ENCODE results near the gene APLP1. TPM values are rescaled to one million over a fixed set of nuclear protein-coding genes. Genes with fewer than 3 reads are reported as not detected.

Gene APLP1
- total RNA-seq, 4 donors from 2014 or later = 0.67 to 5.3 (median 2.8) TPM

DNA sequence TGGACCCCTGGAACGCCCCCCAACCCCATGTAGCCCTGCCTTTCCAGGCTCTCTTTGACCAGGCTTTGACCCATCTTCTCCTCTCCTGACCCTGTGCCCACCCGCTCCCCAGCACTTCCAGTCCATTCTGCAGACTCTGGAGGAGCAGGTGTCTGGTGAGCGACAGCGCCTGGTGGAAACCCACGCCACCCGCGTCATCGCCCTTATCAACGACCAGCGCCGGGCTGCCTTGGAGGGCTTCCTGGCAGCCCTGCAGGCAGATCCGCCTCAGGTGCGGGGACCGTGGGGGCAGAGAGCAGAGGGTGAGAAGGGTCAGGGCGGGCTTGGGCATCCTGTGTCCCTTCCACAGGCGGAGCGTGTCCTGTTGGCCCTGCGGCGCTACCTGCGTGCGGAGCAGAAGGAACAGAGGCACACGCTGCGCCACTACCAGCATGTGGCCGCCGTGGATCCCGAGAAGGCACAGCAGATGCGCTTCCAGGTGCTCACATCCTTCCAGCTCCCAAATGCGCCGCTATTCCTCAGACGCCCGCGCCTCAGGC, 6.1 kb downstream of the APLP1 start:
- H3K4me3 ChIP-seq (replicated peaks in 1 of 3) = no peak overlapping the region
- H3K4me1 ChIP-seq = peaks cover 6 to 7% of the 10 kb centered on the region in 2 donors
- TF ChIP-seq, protein P1, sequence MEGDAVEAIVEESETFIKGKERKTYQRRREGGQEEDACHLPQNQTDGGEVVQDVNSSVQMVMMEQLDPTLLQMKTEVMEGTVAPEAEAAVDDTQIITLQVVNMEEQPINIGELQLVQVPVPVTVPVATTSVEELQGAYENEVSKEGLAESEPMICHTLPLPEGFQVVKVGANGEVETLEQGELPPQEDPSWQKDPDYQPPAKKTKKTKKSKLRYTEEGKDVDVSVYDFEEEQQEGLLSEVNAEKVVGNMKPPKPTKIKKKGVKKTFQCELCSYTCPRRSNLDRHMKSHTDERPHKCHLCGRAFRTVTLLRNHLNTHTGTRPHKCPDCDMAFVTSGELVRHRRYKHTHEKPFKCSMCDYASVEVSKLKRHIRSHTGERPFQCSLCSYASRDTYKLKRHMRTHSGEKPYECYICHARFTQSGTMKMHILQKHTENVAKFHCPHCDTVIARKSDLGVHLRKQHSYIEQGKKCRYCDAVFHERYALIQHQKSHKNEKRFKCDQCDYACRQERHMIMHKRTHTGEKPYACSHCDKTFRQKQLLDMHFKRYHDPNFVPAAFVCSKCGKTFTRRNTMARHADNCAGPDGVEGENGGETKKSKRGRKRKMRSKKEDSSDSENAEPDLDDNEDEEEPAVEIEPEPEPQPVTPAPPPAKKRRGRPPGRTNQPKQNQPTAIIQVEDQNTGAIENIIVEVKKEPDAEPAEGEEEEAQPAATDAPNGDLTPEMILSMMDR (IDR thresholded peaks at IDR 0.05) = no peak
- no peak for TF ChIP-seq POLR2A (IDR thresholded peaks at IDR 0.05)
- DNase-seq = no peak
- H3K27me3 ChIP-seq = no peaks in the 10 kb centered on the region
- 95% methylated on average over 32 of the region's 32 CpGs for WGBS, 2 donors
- no peaks in the 10 kb centered on the region for H3K9me3 ChIP-seq
- no peak overlapping the region for H3K27ac ChIP-seq
- intact Hi-C loops (cut with DNase I) = no loop called here
- H3K36me3 ChIP-seq = no peaks in the 10 kb centered on the region

DNA sequence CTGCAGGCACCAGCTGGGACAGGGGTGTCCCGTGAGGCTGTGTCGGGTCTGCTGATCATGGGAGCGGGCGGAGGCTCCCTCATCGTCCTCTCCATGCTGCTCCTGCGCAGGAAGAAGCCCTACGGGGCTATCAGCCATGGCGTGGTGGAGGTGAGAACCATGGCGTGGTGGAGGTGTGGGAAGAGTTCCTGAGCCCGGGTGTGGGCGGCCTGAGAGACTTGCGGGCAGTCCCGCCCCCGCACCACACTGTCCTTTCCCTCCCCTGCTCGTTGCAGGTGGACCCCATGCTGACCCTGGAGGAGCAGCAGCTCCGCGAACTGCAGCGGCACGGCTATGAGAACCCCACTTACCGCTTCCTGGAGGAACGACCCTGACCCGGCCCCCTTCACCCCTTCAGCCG, 10.7 kb downstream of the APLP1 start:
- no peak for DNase-seq

DNA sequence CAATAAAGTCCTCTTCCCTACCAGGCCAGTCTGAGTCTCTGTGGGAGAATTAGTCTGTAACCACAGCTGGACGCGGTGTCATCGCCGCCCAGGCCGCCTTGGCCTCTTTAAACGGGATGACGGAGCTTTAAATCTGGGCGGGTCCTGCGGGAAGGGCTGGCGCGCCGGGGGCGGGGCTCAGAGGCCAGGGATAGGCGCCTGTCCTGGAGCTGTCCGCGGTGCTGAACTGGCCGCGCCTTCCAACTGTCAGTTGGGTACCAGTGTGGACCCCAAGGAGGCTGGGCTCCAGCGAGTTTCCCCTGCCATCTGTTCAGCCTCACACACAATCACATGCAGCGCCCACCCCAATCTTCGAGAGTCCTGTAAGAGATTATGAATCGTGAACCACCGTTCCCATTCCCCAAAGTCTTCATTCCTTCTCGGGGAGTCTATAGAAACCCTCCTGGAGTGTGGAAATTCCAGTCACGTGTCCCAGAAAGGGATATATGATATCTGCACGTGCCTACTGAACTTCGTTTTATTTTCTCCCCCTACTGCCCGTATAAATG, 11.5 kb downstream of the APLP1 start:
- H3K4me1 ChIP-seq = no peaks in the 10 kb centered on the region
- H3K27ac ChIP-seq = no peak overlapping the region
- H3K36me3 ChIP-seq = no peaks in the 10 kb centered on the region
- intact Hi-C loops (cut with DNase I) = no loop called here
- no peak for TF ChIP-seq POLR2A (IDR thresholded peaks at IDR 0.05)
- TF ChIP-seq, protein P1 (IDR thresholded peaks at IDR 0.05) = no peak
- no peaks in the 10 kb centered on the region for H3K27me3 ChIP-seq
- 2 to 4% methylated on average over 17 to 18 of the region's 28 CpGs for WGBS, 2 donors
- H3K9me3 ChIP-seq = no peaks in the 10 kb centered on the region
- no peak overlapping the region for H3K4me3 ChIP-seq (replicated peaks in 1 of 3)
- peak; percentile 88 to 91 for DNase-seq

More for the DNA sequence above, 10.7 kb downstream of the APLP1 start:
- Histone ChIP-seq H3K4me1 (no peaks in the 10 kb centered on the region), H3K36me3 (no peaks in the 10 kb centered on the region), H3K27ac (no peak overlapping the region), H3K9me3 (no peaks in the 10 kb centered on the region), H3K27me3 (no peaks in the 10 kb centered on the region), H3K4me3 (replicated peaks in 1 of 3) (no peak overlapping the region)
- 42 to 52% methylated on average over 19 to 23 of the region's 23 CpGs for WGBS, 2 donors
- TF ChIP-seq POLR2A (IDR thresholded peaks at IDR 0.05) = no peak
- TF ChIP-seq, protein P1 (IDR thresholded peaks at IDR 0.05) = no peak
- intact Hi-C loops (cut with DNase I) = no loop called here

DNA sequence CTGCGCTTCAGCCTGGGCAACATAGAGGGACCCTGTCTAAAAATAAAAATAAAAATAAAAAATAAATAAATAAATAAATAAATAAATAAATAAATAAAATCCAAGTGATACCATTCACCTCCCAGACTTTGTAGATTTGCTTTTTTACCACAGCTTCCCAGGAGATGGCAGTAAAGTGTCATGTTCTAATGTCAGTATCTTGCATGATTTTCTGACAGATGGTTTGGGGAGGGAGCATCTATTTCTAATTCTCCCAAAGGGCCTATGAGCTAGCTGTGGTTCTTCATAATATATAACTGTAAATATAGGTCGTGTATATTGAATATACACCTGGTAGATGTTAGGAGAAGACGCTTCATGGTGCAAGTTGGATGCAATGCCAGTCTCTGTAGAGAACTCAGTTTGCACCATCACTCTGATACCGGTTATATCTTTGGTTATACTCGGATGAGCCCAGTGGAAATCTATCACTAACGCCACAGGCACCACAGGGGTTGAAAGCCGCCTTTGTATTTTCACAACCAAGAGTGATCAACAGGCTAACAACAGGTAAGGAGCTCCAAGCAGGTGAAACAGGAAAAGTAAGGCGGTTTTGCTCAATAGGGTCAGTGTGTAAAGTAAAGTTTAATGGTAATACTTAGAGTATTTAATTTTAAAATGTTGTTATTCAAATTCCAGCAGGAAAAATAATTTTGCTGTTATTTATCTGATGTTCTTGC, 13.9 kb downstream of the APLP1 start:
- no peak for TF ChIP-seq POLR2A (IDR thresholded peaks at IDR 0.05)
- TF ChIP-seq, protein P1 (IDR thresholded peaks at IDR 0.05) = peak in 5 of 6 experiments; percentile 20 to 75 (median 60)
- Histone ChIP-seq H3K4me1 (no peaks in the 10 kb centered on the region), H3K27ac (no peak overlapping the region), H3K9me3 (no peaks in the 10 kb centered on the region), H3K27me3 (no peaks in the 10 kb centered on the region), H3K36me3 (no peaks in the 10 kb centered on the region), H3K4me3 (replicated peaks in 1 of 3) (no peak overlapping the region)
- peak; percentile 28 to 39 for DNase-seq
- intact Hi-C loops (cut with DNase I) = loop anchor here (2.0 kb wide), 1 partner anchor 51 kb away; no protein-coding TSS in a partner anchor
- 27 to 28% methylated on average over 8 of the region's 8 CpGs for WGBS, 2 donors

DNA sequence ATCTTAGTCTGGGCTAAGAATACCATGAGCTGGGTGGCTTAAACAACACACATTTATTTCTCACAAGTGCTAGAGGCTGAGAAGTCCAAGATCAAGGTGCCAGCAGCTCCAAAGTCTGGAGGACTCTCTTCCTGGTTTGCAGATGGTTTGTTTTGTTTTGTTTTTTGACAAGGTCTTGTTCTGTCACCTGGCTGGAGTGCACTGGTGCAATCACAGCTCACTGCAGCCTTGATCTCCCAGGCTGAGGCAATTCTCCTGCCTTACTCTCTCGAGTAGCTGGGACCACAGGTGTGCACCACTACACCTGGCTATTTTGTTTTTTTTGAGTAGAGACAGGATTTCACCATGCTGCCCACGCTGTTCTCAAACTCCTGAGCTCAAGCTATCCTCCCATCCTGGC, 15.5 kb downstream of the APLP1 start:
- H3K9me3 ChIP-seq = no peaks in the 10 kb centered on the region
- no peak overlapping the region for H3K27ac ChIP-seq
- intact Hi-C loops (cut with DNase I) = loop anchor here (2.0 kb wide), 1 partner anchor 49 kb away; no protein-coding TSS in a partner anchor
- peaks cover 13% of the 10 kb centered on the region in 2 donors for H3K36me3 ChIP-seq
- 28 to 43% methylated on average over 2 of the region's 2 CpGs for WGBS, 2 donors
- H3K4me1 ChIP-seq = no peaks in the 10 kb centered on the region
- TF ChIP-seq, protein P1 (IDR thresholded peaks at IDR 0.05) = no peak
- TF ChIP-seq POLR2A (IDR thresholded peaks at IDR 0.05) = no peak
- no peaks in the 10 kb centered on the region for H3K27me3 ChIP-seq
- DNase-seq = no peak
- H3K4me3 ChIP-seq (replicated peaks in 1 of 3) = no peak overlapping the region

Measured in thyroid gland (tissue), 4 donors.